Body of pancreas (tissue), 4 donors: Measurements from ENCODE around the gene GUCY1B1. TPM values are rescaled to one million over a fixed set of nuclear protein-coding genes. Genes with fewer than 3 reads are reported as not detected.

Experiments used
- ATAC-seq: fragments of 150-250 bp; one replicate; pipeline ENCODE4 v1.9.1; 2016
- DNase-seq, 4 donors: peaks; one replicate each; pipeline ENCODE4 v3.0.0-alpha.2; 2019
- H3K27ac ChIP-seq, 4 donors: fragments of 200-600 bp; sonication (generic); 1 replicate in 3 of 4; 2 replicates in 1 of 4; pipeline versions ENCODE4 v1.5.1 to v1.6.1; 2016 to 2019; ENCODE audit warnings: mild to moderate bottlenecking in 1 of 4, mixed read lengths in 1 of 4, moderate library complexity in 1 of 4
- H3K27me3 ChIP-seq, 2 donors: fragments of 200-600 bp; sonication (generic); one replicate each; pipeline ENCODE4 v1.6.0; 2016; ENCODE audit warnings: mild to moderate bottlenecking in 1 of 2
- H3K36me3 ChIP-seq, 2 donors: fragments of 200-600 bp; sonication (generic); replicated peaks in 1 of 2; 2 replicates each; pipeline ENCODE4 v1.5.1; 2016; ENCODE audit warnings: low read depth in 2 of 2; ENCODE audit not compliant: insufficient read depth in 1 of 2
- H3K4me1 ChIP-seq: fragments of 200-600 bp; sonication (generic); one replicate; pipeline ENCODE4 v1.6.0; 2016
- H3K4me3 ChIP-seq, 2 donors: fragments of 200-600 bp; sonication (generic); 1 replicate in 1 of 2; 2 replicates in 1 of 2; pipeline ENCODE4 v1.5.1; 2016 to 2019
- H3K9me3 ChIP-seq, 3 donors: fragments of 200-600 bp; sonication (generic); 1 replicate in 2 of 3; 2 replicates in 1 of 3; pipeline ENCODE4 v1.5.1; 2016
- POLR2A ChIP-seq, 3 donors: fragments of 450-650 bp; IDR thresholded peaks; one replicate each; pipeline ENCODE4 v1.6.1; 2016; ENCODE audit warnings: antibody characterized with exemption in 3 of 3, mild to moderate bottlenecking in 2 of 3
- WGBS, 2 donors: methylation state at CpG; one replicate each; pipeline ENCODE4 v1.1.5; 2017; 5-methylcytosine and 5-hydroxymethylcytosine counted together
- intact Hi-C: fragments of 100-400 bp; cut with DNase I; formaldehyde crosslinking; loops from one replicate; pipeline ENCODE4 v1.15.1; 2023
- total RNA-seq, 2 donors: library from RNA; depleted of rRNA; stranded (reverse); fragments of >200 nt; gene quantifications; one replicate each; pipeline ENCODE4 v1.1.0, GENCODE V29; 2016
- TF ChIP-seq, protein P1 (sequence below), 7 experiments: fragments of 450-650 bp in 4 of 7; fragments of 200-600 bp in 3 of 7; sonication (generic) in 3 of 7; IDR thresholded peaks; one replicate each; pipeline ENCODE4 v1.5.1; 2016 to 2019; ENCODE audit warnings: antibody characterized with exemption in 7 of 7

Gene GUCY1B1
- total RNA-seq, 2 donors from 2014 or later = 9.6 to 11.9 TPM

DNA sequence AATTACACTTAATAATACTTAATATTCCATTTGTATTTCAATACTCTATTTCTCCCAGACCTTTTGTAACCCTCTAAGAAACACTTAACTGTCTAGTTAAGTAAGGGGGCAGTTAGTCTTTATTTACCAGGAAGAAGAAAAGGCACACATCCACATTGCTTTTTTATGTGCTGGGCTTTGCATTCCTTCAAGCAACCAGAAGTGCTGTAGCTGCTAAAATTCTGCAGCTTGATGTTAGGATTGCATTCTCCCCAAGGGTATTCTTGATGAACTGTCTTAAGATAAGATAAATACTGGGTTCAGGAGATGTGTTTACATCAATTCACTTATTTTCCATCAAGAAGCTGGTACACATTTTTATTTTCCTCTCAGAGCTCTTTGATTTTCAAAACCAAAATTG, 83.3 kb downstream of the GUCY1B1 start:
- Histone ChIP-seq H3K4me3 (no peak overlapping the region), H3K9me3 (no peaks in the 10 kb centered on the region), H3K27me3 (no peaks in the 10 kb centered on the region), H3K27ac (no peak overlapping the region), H3K36me3 (no peaks in the 10 kb centered on the region), H3K4me1 (no peaks in the 10 kb centered on the region)
- no peak for DNase-seq
- TF ChIP-seq, protein P1, sequence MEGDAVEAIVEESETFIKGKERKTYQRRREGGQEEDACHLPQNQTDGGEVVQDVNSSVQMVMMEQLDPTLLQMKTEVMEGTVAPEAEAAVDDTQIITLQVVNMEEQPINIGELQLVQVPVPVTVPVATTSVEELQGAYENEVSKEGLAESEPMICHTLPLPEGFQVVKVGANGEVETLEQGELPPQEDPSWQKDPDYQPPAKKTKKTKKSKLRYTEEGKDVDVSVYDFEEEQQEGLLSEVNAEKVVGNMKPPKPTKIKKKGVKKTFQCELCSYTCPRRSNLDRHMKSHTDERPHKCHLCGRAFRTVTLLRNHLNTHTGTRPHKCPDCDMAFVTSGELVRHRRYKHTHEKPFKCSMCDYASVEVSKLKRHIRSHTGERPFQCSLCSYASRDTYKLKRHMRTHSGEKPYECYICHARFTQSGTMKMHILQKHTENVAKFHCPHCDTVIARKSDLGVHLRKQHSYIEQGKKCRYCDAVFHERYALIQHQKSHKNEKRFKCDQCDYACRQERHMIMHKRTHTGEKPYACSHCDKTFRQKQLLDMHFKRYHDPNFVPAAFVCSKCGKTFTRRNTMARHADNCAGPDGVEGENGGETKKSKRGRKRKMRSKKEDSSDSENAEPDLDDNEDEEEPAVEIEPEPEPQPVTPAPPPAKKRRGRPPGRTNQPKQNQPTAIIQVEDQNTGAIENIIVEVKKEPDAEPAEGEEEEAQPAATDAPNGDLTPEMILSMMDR (IDR thresholded peaks at IDR 0.05) = no peak
- no peak for TF ChIP-seq POLR2A (IDR thresholded peaks at IDR 0.05)
- no peak for ATAC-seq
- intact Hi-C loops = no loop called here

DNA sequence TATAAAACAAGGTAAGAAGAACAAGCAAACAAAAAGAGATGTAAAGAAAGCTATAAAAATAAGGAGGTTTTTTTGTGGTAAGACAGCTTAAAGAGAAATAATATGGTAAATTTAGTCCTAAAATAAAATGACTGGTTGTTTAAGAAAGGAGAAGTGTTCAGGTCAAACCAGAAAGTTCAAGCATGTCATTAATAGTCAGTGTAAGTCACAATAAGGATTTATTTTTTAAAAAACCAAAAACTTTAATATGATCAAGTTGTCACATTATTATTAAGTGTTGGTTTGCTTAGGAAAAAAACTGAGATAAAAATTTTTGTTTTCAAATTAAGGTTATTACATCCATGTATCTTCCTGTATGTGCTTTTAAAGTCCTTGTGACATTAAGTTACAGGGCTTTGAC, 88.1 kb downstream of the GUCY1B1 start:
- Histone ChIP-seq H3K36me3 (no peaks in the 10 kb centered on the region), H3K27ac (no peak overlapping the region), H3K9me3 (no peaks in the 10 kb centered on the region), H3K27me3 (no peaks in the 10 kb centered on the region), H3K4me1 (no peaks in the 10 kb centered on the region), H3K4me3 (no peak overlapping the region)
- TF ChIP-seq, protein P1 (IDR thresholded peaks at IDR 0.05) = no peak
- no peak for TF ChIP-seq POLR2A (IDR thresholded peaks at IDR 0.05)
- no peak for DNase-seq
- ATAC-seq = no peak
- intact Hi-C loops = no loop called here

DNA sequence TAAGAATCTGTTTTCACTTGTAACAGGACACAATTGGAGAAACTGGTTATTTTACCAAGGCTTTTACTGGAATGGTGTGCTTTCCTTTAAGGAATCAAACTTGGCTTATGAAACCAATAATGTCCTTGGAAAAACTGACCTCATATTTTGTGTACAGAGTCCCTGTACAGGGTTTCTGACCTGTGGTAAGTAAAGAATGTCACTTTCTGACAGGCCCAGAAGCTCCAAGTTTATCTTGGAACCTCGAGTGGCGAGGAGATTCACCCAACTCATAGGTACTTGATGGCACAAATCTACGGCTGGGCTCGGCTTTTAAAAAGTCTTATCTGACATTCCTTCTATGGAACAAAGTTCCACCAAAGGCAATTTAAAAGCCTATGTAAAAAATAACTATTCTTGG, 90.2 kb downstream of the GUCY1B1 start:
- WGBS, 2 donors = 65 to 74% methylated on average over 4 of the region's 4 CpGs
- H3K4me3 ChIP-seq = no peak overlapping the region
- DNase-seq = no peak
- H3K36me3 ChIP-seq = no peaks in the 10 kb centered on the region
- H3K27me3 ChIP-seq = no peaks in the 10 kb centered on the region
- TF ChIP-seq, protein P1 (IDR thresholded peaks at IDR 0.05) = no peak
- TF ChIP-seq POLR2A (IDR thresholded peaks at IDR 0.05) = no peak
- H3K9me3 ChIP-seq = no peaks in the 10 kb centered on the region
- H3K4me1 ChIP-seq = no peaks in the 10 kb centered on the region
- intact Hi-C loops = no loop called here
- no peak overlapping the region for H3K27ac ChIP-seq
- ATAC-seq = no peak

DNA sequence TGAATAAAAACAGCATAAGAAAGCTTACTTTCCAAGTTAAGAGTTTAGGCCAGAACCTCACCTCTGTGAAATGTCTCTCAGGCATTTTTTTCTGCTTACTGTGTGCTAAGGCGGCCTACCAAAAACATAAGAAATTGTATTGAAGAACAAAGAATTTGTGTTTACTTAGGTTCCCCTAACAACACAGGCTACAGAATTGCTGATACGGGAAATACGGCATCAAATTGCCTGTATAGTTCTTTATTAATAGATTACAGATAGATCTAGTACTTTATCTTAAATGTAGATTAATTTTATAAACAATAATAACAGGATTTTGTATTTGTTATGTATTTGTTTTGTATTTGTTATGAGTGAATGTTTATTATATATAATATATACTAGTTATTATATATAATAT, 94.4 kb downstream of the GUCY1B1 start:
- Histone ChIP-seq H3K4me1 (no peaks in the 10 kb centered on the region), H3K4me3 (no peak overlapping the region), H3K9me3 (no peaks in the 10 kb centered on the region), H3K27me3 (no peaks in the 10 kb centered on the region), H3K27ac (no peak overlapping the region), H3K36me3 (no peaks in the 10 kb centered on the region)
- no peak for TF ChIP-seq POLR2A (IDR thresholded peaks at IDR 0.05)
- TF ChIP-seq, protein P1 (IDR thresholded peaks at IDR 0.05) = no peak
- DNase-seq (no peak), ATAC-seq (no peak)
- 87 to 95% methylated on average over 3 of the region's 3 CpGs for WGBS, 2 donors
- intact Hi-C loops = no loop called here

DNA sequence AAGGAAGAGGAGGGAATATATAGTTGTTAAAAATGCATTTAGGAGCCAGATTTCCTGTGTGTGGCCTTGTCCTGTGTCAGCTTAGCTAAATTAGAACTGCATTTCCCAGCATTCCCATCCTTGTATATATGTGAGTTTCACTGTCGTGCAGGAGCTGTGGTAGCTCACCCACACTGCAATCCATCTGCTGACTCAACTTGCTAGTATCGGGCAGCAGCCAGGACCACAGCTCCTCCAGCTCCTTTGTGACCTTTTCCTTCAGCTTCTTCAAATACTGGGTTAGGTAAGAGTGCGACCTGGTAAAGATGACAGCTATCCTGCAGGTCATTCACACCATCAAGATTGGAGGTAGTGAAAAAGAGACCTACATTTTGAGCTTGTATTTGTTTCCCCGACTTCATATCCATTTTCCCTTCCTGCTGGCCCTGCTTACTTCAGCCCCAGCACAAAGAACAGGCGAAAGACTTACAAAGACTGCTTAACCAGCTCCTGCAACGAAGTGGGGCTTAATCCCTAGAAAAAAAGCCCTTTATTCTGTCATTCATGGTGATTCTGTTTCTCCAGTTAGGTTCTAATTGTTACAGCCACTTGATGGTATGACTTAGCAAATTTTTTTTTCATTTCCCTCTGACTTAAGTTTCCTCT, 95.9 kb downstream of the GUCY1B1 start:
- 66% methylated on average over 6 of the region's 6 CpGs for whole genome bisulfite sequencing, 2 donors
- DNase-seq (no peak), ATAC-seq (no peak)
- intact Hi-C loops = no loop called here
- no peak for TF ChIP-seq POLR2A (IDR thresholded peaks at IDR 0.05)
- TF ChIP-seq, protein P1 (IDR thresholded peaks at IDR 0.05) = no peak
- Histone ChIP-seq H3K4me1 (no peaks in the 10 kb centered on the region), H3K4me3 (no peak overlapping the region), H3K9me3 (no peaks in the 10 kb centered on the region), H3K27ac (no peak overlapping the region), H3K27me3 (no peaks in the 10 kb centered on the region), H3K36me3 (no peaks in the 10 kb centered on the region)
